Chondrocyte (in vitro differentiated cells): ENCODE data around the gene NDOR1. TPM values are rescaled to one million over a fixed set of nuclear protein-coding genes. Genes with fewer than 3 reads are reported as not detected.

ENCODE experiments used
- DNase-seq: peaks from one replicate; pipeline ENCODE4 v3.0.0; 2021; ENCODE audit warnings: mixed read lengths, low spot score
- H3K27ac Mint-ChIP-seq: one replicate; pipeline ENCODE4 v1.8.0; 2021; ENCODE audit warnings: mild to moderate bottlenecking, moderate library complexity, mixed read lengths; ENCODE audit not compliant: unreplicated experiment
- H3K27me3 Mint-ChIP-seq: 2 replicates; pipeline ENCODE4 v1.8.0; 2021; ENCODE audit warnings: low read depth, mixed read lengths
- H3K36me3 Mint-ChIP-seq: 2 replicates; pipeline ENCODE4 v1.8.0; 2021; ENCODE audit warnings: low read depth, mixed read lengths
- H3K4me1 Mint-ChIP-seq: 2 replicates; pipeline ENCODE4 v1.8.0; 2021; ENCODE audit warnings: low read depth, mild to moderate bottlenecking, mixed read lengths
- H3K4me3 Mint-ChIP-seq: one replicate; pipeline ENCODE4 v1.8.0; 2021; ENCODE audit warnings: mild to moderate bottlenecking, moderate library complexity, mixed read lengths; ENCODE audit not compliant: unreplicated experiment
- H3K9me3 Mint-ChIP-seq: 2 replicates; pipeline ENCODE4 v1.8.0; 2021; ENCODE audit warnings: low read depth, mixed read lengths
- total RNA-seq: library from RNA; stranded (reverse); gene quantifications from 3 replicates; pipeline ENCODE4 v1.2.1, GENCODE V29; 2021
- TF ChIP-seq, protein P1 (sequence below): fragments of 200-600 bp; sonication (generic); IDR thresholded peaks from 2 replicates; pipeline ENCODE4 v1.5.0; 2021; ENCODE audit warnings: antibody characterized with exemption, mild to moderate bottlenecking, moderate library complexity

Gene NDOR1
- total RNA-seq, 1 donor from 2014 or later, result 10.8 TPM

DNA sequence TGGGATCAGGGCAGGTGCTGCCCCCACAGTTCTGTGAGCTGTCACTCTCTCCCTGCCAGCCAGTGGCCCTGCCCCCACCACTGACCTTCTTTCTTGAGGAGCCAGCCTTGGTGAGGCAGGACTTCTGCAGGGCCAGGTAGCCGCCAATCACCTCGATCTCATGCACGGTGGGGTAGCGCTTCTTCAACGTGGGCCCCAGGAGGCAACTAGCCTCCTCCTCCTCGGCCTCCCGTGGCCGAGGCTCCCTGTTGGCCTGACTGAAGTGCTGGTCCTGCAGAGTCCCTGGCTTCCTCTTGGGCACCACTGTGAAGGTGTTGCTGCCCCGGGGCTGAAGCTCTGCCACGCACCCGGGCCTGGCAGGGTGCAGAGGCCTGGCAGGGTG, 6.6 kb upstream of the NDOR1 start:
- no peaks in the 10 kb centered on the region for H3K27me3 Mint-ChIP-seq
- H3K4me3 Mint-ChIP-seq, result peak overlapping the region; percentile 87

GRCh38 chr9:137199411-137200121, 5.9 kb upstream of the NDOR1 start:
- Mint-ChIP-seq H3K27ac (peak overlapping the region; percentile 79), H3K36me3 (no peaks in the 10 kb centered on the region), H3K9me3 (no peaks in the 10 kb centered on the region), H3K27me3 (no peaks in the 10 kb centered on the region), H3K4me1 (peaks cover 62% of the 10 kb centered on the region), H3K4me3 (peak overlapping the region; percentile 87)
- TF ChIP-seq, protein P1, sequence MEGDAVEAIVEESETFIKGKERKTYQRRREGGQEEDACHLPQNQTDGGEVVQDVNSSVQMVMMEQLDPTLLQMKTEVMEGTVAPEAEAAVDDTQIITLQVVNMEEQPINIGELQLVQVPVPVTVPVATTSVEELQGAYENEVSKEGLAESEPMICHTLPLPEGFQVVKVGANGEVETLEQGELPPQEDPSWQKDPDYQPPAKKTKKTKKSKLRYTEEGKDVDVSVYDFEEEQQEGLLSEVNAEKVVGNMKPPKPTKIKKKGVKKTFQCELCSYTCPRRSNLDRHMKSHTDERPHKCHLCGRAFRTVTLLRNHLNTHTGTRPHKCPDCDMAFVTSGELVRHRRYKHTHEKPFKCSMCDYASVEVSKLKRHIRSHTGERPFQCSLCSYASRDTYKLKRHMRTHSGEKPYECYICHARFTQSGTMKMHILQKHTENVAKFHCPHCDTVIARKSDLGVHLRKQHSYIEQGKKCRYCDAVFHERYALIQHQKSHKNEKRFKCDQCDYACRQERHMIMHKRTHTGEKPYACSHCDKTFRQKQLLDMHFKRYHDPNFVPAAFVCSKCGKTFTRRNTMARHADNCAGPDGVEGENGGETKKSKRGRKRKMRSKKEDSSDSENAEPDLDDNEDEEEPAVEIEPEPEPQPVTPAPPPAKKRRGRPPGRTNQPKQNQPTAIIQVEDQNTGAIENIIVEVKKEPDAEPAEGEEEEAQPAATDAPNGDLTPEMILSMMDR, result peak; percentile 23
- no peak for DNase-seq

More for the DNA sequence above, 6.6 kb upstream of the NDOR1 start:
- no peak overlapping the region for H3K27ac Mint-ChIP-seq
- no peaks in the 10 kb centered on the region for H3K36me3 Mint-ChIP-seq
- peaks cover 55% of the 10 kb centered on the region for H3K4me1 Mint-ChIP-seq
- TF ChIP-seq, protein P1, result no peak
- H3K9me3 Mint-ChIP-seq, result no peaks in the 10 kb centered on the region
- no peak for DNase-seq

GRCh38 chr9:137200311-137201204, 4.9 kb upstream of the NDOR1 start, which contains the start of gene TPRN:
Gene TPRN (minus strand): TSS chr9:137200741. CDS start chr9:137200711, 30 bp downstream.
- Mint-ChIP-seq H3K36me3 (no peaks in the 10 kb centered on the region), H3K9me3 (no peaks in the 10 kb centered on the region), H3K4me3 (peak within 1 kb of the TSS; percentile 87), H3K4me1 (peaks cover 60% of the 10 kb centered on the region), H3K27me3 (no peaks in the 10 kb centered on the region), H3K27ac (peak within 1 kb of the TSS; percentile 79)
- peak; percentile 100 for DNase-seq
- TF ChIP-seq, protein P1, result no peak

DNA sequence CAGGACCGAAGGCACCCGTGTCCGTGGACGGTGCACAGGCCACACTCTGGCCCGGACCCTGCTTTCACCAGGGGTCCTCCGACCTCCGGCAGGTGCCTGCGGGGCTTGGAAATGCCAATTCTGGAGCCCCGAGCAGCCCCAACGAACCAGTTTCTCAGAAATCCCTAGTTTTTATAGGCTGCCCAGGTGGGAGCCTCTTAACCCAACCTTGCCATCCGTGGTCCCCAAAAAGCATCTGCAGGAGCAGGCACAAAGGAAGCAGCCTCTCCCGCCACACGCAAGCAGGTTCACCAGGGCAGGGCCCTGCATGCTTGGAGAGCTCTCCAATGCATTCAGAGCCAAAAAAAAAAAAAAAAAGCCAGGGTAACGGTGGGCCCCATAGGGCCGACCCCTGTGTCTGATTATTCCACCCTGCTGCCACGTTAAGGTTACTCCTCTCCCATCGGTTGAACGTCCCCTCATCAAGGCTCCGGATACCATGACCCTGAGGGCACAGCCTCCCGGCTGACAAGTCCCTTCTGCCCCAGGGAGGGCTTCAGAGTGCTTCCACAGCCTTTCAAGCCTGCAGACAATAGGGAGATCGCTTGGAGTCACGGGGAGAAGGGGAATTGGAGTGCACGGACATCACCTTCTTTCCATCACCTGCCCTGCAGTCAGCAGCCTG, 4.2 kb upstream of the NDOR1 start:
- DNase-seq, result no peak
- Mint-ChIP-seq H3K4me1 (peaks cover 68% of the 10 kb centered on the region), H3K27me3 (no peaks in the 10 kb centered on the region), H3K4me3 (peak overlapping the region; percentile 71), H3K9me3 (no peaks in the 10 kb centered on the region), H3K36me3 (no peaks in the 10 kb centered on the region), H3K27ac (peak overlapping the region; percentile 54)
- TF ChIP-seq, protein P1, result no peak

GRCh38 chr9:137202966-137203365, 2.5 kb upstream of the NDOR1 start:
- peaks cover 73% of the 10 kb centered on the region for H3K4me1 Mint-ChIP-seq
- TF ChIP-seq, protein P1, result no peak
- peaks cover 2% of the 10 kb centered on the region for H3K36me3 Mint-ChIP-seq
- peak overlapping the region; percentile 27 for H3K27ac Mint-ChIP-seq
- DNase-seq, result no peak
- H3K9me3 Mint-ChIP-seq, result no peaks in the 10 kb centered on the region
- H3K27me3 Mint-ChIP-seq, result no peaks in the 10 kb centered on the region
- peak overlapping the region; percentile 38 for H3K4me3 Mint-ChIP-seq
